ENCODE measurements around the gene CD47.
A peak's percentile ranks its signal among the peaks of the same experiment; 100 is the strongest.

Gene CD47

GRCh38 chr3:108091498-108092250, 843 bp upstream of the CD47 start:
- peak in 1 of 2 donors; percentile 18 for DNase-seq (ENCODE audit: low read depth in 2 of 2)

- DNase-seq (ENCODE audit: low read depth in 2 of 2), result peak; percentile 34 to 57
Observed at GRCh38 chr3:108090049-108090700, 656 bp downstream of the CD47 start.

GRCh38 chr3:108089579-108089978, 1.3 kb downstream of the CD47 start:
- DNase-seq (ENCODE audit: low read depth in 2 of 2), result no peak

GRCh38 chr3:108088697-108089096, 2.1 kb downstream of the CD47 start:
- no peak for DNase-seq (ENCODE audit: low read depth in 2 of 2)

- no peak for DNase-seq (ENCODE audit: low read depth in 2 of 2)
Observed at GRCh38 chr3:108088146-108088545, 2.7 kb downstream of the CD47 start.

- no peak for DNase-seq (ENCODE audit: low read depth in 2 of 2)
Observed at GRCh38 chr3:108086653-108087052, 4.2 kb downstream of the CD47 start.

GRCh38 chr3:108085810-108086350, 5.0 kb downstream of the CD47 start:
- no peak for DNase-seq (ENCODE audit: low read depth in 2 of 2)

- DNase-seq (ENCODE audit: low read depth in 2 of 2), result no peak
Observed at GRCh38 chr3:108085370-108085769, 5.5 kb downstream of the CD47 start.

GRCh38 chr3:108079877-108080276, 11.0 kb downstream of the CD47 start:
- DNase-seq (ENCODE audit: low read depth in 2 of 2), result no peak

- DNase-seq (ENCODE audit: low read depth in 2 of 2), result no peak
Observed at GRCh38 chr3:108079043-108079442, 11.8 kb downstream of the CD47 start.

- DNase-seq (ENCODE audit: low read depth in 2 of 2), result no peak
Observed at GRCh38 chr3:108076564-108076963, 14.3 kb downstream of the CD47 start.

GRCh38 chr3:108073764-108074431, 16.9 kb downstream of the CD47 start:
- DNase-seq (ENCODE audit: low read depth in 2 of 2), result no peak

GRCh38 chr3:108071368-108071767, 19.5 kb downstream of the CD47 start:
- DNase-seq (ENCODE audit: low read depth in 2 of 2), result no peak

- no peak for DNase-seq (ENCODE audit: low read depth in 2 of 2)
Observed at GRCh38 chr3:108070356-108070755, 20.5 kb downstream of the CD47 start.

GRCh38 chr3:108067768-108068167, 23.1 kb downstream of the CD47 start:
- no peak for DNase-seq (ENCODE audit: low read depth in 2 of 2)

- DNase-seq (ENCODE audit: low read depth in 2 of 2), result no peak
Observed at GRCh38 chr3:108065096-108065495, 25.7 kb downstream of the CD47 start.

- DNase-seq (ENCODE audit: low read depth in 2 of 2), result no peak
Observed at GRCh38 chr3:108064293-108064887, 26.4 kb downstream of the CD47 start.

- DNase-seq (ENCODE audit: low read depth in 2 of 2), result no peak
Observed at GRCh38 chr3:108062051-108062450, 28.8 kb downstream of the CD47 start.

GRCh38 chr3:108060331-108060730, 30.5 kb downstream of the CD47 start:
- no peak for DNase-seq (ENCODE audit: low read depth in 2 of 2)

- no peak for DNase-seq (ENCODE audit: low read depth in 2 of 2)
Observed at GRCh38 chr3:108055931-108056330, 34.9 kb downstream of the CD47 start.

- DNase-seq (ENCODE audit: low read depth in 2 of 2), result no peak
Observed at GRCh38 chr3:108054935-108055334, 35.9 kb downstream of the CD47 start.

GRCh38 chr3:108053483-108053882, 37.3 kb downstream of the CD47 start:
- DNase-seq (ENCODE audit: low read depth in 2 of 2), result no peak

All from stimulated activated CD4-positive, alpha-beta T cell treated with anti-CD3 and anti-CD28 coated beads, Interleukin-4, amount 100 ng/mL, for 48 hours (primary cell).